Natural killer cell (primary cell): ENCODE measurements around the gene KCNH1. TPM values are rescaled to one million over a fixed set of nuclear protein-coding genes. Genes with fewer than 3 reads are reported as not detected.

Source experiments
- ATAC-seq, 3 donors: fragments of 150-1000 bp in 2 of 3; fragments of 200-7000 bp in 1 of 3; cut with Tn5 transposase; 1 replicate in 1 of 3; 2 replicates in 2 of 3; pipeline ENCODE4 v1.10.0; 2021; ENCODE audit warnings: mild to moderate bottlenecking in 2 of 3, moderate library complexity in 2 of 3
- DNase-seq, 2 donors: peaks; one replicate each; pipeline versions ENCODE4 v3.0.0 to v3.0.0-alpha.2; 2013 to 2021; ENCODE audit warnings: mixed read lengths in 1 of 2
- H3K27ac ChIP-seq: one replicate; pipeline ENCODE4 v1.5.1; 2013; ENCODE audit warnings: mild to moderate bottlenecking, low read length
- H3K27me3 ChIP-seq: one replicate; pipeline ENCODE4 v1.6.1; 2013; ENCODE audit warnings: low read length; ENCODE audit not compliant: control insufficient read depth, insufficient read depth
- H3K36me3 ChIP-seq: one replicate; pipeline ENCODE4 v1.6.1; 2013; ENCODE audit warnings: low read length; ENCODE audit not compliant: control insufficient read depth, insufficient read depth
- H3K4me1 ChIP-seq: one replicate; pipeline ENCODE4 v1.6.1; 2013; ENCODE audit warnings: low read length; ENCODE audit not compliant: control insufficient read depth, insufficient read depth
- H3K4me3 ChIP-seq: one replicate; pipeline ENCODE4 v1.5.1; 2013; ENCODE audit warnings: low read length
- H3K9me3 ChIP-seq: one replicate; pipeline ENCODE4 v1.6.1; 2013; ENCODE audit warnings: low read length; ENCODE audit not compliant: control insufficient read depth, insufficient read depth
- H3K27ac Mint-ChIP-seq, 2 donors: one replicate each; pipeline ENCODE4 v1.8.0; 2022; ENCODE audit warnings: mild to moderate bottlenecking in 2 of 2, mixed read lengths in 2 of 2, moderate library complexity in 1 of 2
- H3K27me3 Mint-ChIP-seq, 2 donors: one replicate each; pipeline ENCODE4 v1.8.0; 2022; ENCODE audit warnings: low read depth in 2 of 2, mixed read lengths in 2 of 2
- H3K36me3 Mint-ChIP-seq: one replicate; pipeline ENCODE4 v1.8.0; 2022; ENCODE audit warnings: mixed read lengths
- H3K4me1 Mint-ChIP-seq, 2 donors: one replicate each; pipeline ENCODE4 v1.8.0; 2022; ENCODE audit warnings: mixed read lengths in 2 of 2
- H3K4me3 Mint-ChIP-seq: one replicate; pipeline ENCODE4 v1.8.0; 2022; ENCODE audit warnings: mild to moderate bottlenecking, moderate library complexity, mixed read lengths
- H3K9me3 Mint-ChIP-seq, 2 donors: one replicate each; pipeline ENCODE4 v1.8.0; 2022; ENCODE audit warnings: mixed read lengths in 2 of 2
- WGBS: methylation state at CpG from one replicate; pipeline ENCODE4 v1.1.7; 2013; ENCODE audit warnings: missing lambda C conversion rate; ENCODE audit not compliant: insufficient coverage; 5-methylcytosine and 5-hydroxymethylcytosine counted together
- intact Hi-C: fragments of 100-400 bp; cut with micrococcal nuclease; formaldehyde crosslinking; loops from one replicate; pipeline ENCODE4 v1.14.2; 2022
- total RNA-seq, 4 donors: library from RNA; stranded (reverse); fragments of 120-200 nt in 1 of 4; gene quantifications; one replicate each; pipeline versions ENCODE4 v1.2.3 to v1.2.4, GENCODE V29; 2013 to 2022
- TF ChIP-seq, protein P1 (sequence below): fragments of 200-600 bp; IDR thresholded peaks from one replicate; pipeline ENCODE4 v1.8.0; 2022; ENCODE audit warnings: antibody characterized with exemption

Gene KCNH1
- total RNA-seq, 3 donors from 2014 or later (not counting 1 experiment from before 2014, with no cell fraction given) = not detected

DNA sequence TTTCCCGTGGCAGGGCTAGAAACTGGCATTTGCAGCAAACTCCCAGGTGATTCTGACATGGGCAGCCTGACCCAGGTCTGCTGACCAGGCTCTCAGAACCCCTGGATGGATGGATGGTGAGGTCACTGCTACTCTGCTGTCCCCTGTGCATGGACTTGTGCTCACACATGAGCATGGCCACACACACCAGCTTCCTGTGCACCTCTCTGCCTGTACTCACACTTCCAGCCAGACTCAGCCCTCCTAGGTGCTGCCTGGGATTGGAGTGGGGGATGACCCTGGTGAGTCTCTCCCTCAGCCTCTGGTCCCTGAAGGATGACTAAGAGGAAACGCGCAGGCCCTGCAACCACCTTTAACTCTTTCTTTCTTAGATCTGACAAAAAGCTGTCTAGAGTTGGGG, 444.1 kb downstream of the KCNH1 start:
- Mint-ChIP-seq H3K4me3 (no peak overlapping the region), H3K9me3 (no peaks in the 10 kb centered on the region), H3K36me3 (no peaks in the 10 kb centered on the region), H3K27me3 (no peaks in the 10 kb centered on the region), H3K27ac (no peak overlapping the region), H3K4me1 (peaks cover 13 to 18% of the 10 kb centered on the region in 2 donors)
- no peaks in the 10 kb centered on the region for H3K9me3 ChIP-seq
- no peak overlapping the region for H3K4me3 ChIP-seq
- ATAC-seq (no peak), DNase-seq (no peak)
- intact Hi-C loops = no loop called here
- H3K4me1 ChIP-seq = peaks cover 11% of the 10 kb centered on the region
- WGBS = 95% methylated on average over 3 of the region's 3 CpGs
- TF ChIP-seq, protein P1, sequence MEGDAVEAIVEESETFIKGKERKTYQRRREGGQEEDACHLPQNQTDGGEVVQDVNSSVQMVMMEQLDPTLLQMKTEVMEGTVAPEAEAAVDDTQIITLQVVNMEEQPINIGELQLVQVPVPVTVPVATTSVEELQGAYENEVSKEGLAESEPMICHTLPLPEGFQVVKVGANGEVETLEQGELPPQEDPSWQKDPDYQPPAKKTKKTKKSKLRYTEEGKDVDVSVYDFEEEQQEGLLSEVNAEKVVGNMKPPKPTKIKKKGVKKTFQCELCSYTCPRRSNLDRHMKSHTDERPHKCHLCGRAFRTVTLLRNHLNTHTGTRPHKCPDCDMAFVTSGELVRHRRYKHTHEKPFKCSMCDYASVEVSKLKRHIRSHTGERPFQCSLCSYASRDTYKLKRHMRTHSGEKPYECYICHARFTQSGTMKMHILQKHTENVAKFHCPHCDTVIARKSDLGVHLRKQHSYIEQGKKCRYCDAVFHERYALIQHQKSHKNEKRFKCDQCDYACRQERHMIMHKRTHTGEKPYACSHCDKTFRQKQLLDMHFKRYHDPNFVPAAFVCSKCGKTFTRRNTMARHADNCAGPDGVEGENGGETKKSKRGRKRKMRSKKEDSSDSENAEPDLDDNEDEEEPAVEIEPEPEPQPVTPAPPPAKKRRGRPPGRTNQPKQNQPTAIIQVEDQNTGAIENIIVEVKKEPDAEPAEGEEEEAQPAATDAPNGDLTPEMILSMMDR = no peak
- H3K27me3 ChIP-seq = no peaks in the 10 kb centered on the region
- no peak overlapping the region for H3K27ac ChIP-seq
- H3K36me3 ChIP-seq = no peaks in the 10 kb centered on the region

DNA sequence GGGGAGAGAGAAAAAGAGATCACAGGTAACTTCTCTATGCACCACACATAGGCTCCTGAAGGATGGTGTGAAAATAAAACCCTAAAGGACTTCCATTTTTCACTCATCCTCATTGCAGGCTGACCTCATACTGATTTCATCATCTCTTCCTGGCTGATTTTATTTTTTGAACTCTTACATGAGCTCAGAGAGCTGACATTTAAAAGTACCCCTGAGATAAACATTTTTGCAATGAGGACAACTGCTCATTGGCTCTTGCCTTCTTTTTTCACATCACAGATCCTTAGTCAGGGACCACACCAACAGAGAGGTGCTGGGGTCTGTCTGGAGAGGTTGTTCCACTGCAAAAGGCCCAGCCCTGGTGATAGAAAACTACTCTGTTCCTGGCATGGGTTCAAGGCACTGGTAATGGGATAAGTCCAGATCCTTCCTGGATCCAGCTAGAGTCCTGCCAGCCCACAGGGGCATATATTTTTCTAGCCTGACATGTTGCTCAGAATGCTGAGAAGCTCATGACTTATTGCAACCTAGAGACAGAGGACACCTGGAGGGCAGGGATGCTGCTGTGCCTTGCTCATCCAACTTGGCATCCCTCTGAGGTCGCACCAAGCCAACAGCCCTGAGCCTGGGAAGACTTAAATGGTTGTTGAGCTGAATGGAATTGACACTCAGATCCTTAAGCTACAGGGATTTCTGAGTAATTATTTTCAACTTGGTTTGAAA, 445.3 kb downstream of the KCNH1 start:
- intact Hi-C loops = no loop called here
- Histone ChIP-seq H3K27me3 (no peaks in the 10 kb centered on the region), H3K36me3 (no peaks in the 10 kb centered on the region), H3K9me3 (no peaks in the 10 kb centered on the region), H3K4me3 (no peak overlapping the region), H3K4me1 (peaks cover 11% of the 10 kb centered on the region), H3K27ac (no peak overlapping the region)
- no peak overlapping the region for H3K4me3 Mint-ChIP-seq
- peaks cover 17 to 18% of the 10 kb centered on the region in 2 donors for H3K4me1 Mint-ChIP-seq
- H3K27ac Mint-ChIP-seq = no peak overlapping the region
- ATAC-seq = no peak
- TF ChIP-seq, protein P1 = no peak
- no peaks in the 10 kb centered on the region for H3K27me3 Mint-ChIP-seq
- WGBS = 86% methylated on average over 1 of the region's 1 CpG
- H3K36me3 Mint-ChIP-seq = no peaks in the 10 kb centered on the region
- no peak for DNase-seq
- H3K9me3 Mint-ChIP-seq = no peaks in the 10 kb centered on the region

DNA sequence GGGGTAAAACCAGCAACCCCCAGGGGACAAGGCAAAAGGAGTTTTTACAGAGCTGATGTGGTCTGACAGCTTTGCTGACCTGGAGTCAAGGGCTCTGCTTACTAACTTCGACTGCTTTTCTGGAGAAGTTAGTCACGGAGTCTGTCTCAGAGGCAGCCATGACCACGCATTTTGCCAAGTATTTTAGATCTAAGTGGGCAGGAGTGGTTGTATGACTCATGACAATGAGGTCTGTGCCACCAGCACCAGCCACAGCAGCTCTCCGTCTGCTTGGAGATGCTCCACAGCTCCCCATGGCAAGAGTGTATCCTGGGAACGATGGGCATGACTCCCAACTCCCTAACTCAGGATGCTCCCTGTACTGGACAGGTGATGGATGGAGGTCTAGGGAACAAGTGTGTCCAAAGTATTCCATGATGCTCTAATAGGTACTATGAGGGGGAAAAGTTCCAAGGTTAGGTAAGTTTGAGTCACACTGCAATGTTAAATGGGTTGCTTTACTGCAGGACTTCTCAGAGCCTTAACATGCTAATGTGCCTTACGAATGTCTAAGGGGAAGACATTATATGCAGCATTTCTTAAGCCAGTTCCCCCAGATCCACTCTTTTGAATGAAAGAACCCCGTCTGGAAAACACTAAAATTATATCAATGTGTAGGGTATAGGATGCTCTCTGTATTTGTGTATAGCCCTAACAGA, 446.2 kb downstream of the KCNH1 start:
- intact Hi-C loops = no loop called here
- no peak overlapping the region for H3K27ac Mint-ChIP-seq
- H3K4me1 ChIP-seq = peaks cover 9% of the 10 kb centered on the region
- no peaks in the 10 kb centered on the region for H3K9me3 ChIP-seq
- H3K4me1 Mint-ChIP-seq = peaks cover 11 to 12% of the 10 kb centered on the region in 2 donors
- WGBS = 82% methylated on average over 5 of the region's 7 CpGs
- no peaks in the 10 kb centered on the region for H3K27me3 Mint-ChIP-seq
- ATAC-seq (no peak), DNase-seq (no peak)
- no peak overlapping the region for H3K27ac ChIP-seq
- H3K4me3 ChIP-seq = no peak overlapping the region
- H3K4me3 Mint-ChIP-seq = no peak overlapping the region
- H3K36me3 ChIP-seq = no peaks in the 10 kb centered on the region
- no peaks in the 10 kb centered on the region for H3K9me3 Mint-ChIP-seq
- H3K27me3 ChIP-seq = no peaks in the 10 kb centered on the region
- no peaks in the 10 kb centered on the region for H3K36me3 Mint-ChIP-seq
- TF ChIP-seq, protein P1 = no peak
